Measurements from ENCODE around the gene CCDC157. TPM values are rescaled to one million over a fixed set of nuclear protein-coding genes. Genes with fewer than 3 reads are reported as not detected.

CCDC157 gene
- polyA plus RNA-seq, 1 donor from 2014 or later: 32.2 TPM

DNA sequence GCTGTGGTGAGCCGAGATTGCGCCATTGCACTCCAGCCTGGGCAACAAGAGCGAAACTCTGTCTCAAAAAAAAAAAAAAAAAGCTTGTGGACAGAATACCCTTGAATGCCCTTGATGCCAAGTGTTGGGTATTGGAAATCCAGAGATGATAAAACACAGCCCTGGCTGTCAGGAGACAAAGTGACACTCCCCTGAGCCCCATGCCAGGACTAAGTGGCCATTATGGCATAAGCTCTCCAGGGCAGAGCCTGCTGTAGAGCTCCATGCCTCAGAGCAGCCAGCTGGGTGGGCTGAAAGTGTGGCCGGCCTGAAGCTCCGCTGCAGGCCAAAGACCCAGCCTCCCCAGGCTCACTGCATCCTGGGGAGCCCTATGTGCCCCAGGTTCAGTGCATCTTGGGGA is 25.5 kb downstream of the CCDC157 start:
- H3K9ac ChIP-seq (ENCODE audit: low read length): no peak overlapping the region
- no peaks in the 10 kb centered on the region for H3K79me2 ChIP-seq (replicated peaks; ENCODE audit: insufficient read depth, low read length)
- H3K9me2 ChIP-seq (ENCODE audit: insufficient read depth, low read length): no peaks in the 10 kb centered on the region
- H3K27ac ChIP-seq (ENCODE audit: low read length): no peak overlapping the region
- H3K27me3 ChIP-seq (ENCODE audit: insufficient read depth, low read depth, low read length): no peaks in the 10 kb centered on the region
- TF ChIP-seq RAD21 (conservative IDR thresholded peaks at IDR 0.05): no peak
- no peak for TF ChIP-seq MXI1 (conservative IDR thresholded peaks at IDR 0.05; ENCODE audit: poor library complexity, severe bottlenecking)
- TF ChIP-seq, protein P1, sequence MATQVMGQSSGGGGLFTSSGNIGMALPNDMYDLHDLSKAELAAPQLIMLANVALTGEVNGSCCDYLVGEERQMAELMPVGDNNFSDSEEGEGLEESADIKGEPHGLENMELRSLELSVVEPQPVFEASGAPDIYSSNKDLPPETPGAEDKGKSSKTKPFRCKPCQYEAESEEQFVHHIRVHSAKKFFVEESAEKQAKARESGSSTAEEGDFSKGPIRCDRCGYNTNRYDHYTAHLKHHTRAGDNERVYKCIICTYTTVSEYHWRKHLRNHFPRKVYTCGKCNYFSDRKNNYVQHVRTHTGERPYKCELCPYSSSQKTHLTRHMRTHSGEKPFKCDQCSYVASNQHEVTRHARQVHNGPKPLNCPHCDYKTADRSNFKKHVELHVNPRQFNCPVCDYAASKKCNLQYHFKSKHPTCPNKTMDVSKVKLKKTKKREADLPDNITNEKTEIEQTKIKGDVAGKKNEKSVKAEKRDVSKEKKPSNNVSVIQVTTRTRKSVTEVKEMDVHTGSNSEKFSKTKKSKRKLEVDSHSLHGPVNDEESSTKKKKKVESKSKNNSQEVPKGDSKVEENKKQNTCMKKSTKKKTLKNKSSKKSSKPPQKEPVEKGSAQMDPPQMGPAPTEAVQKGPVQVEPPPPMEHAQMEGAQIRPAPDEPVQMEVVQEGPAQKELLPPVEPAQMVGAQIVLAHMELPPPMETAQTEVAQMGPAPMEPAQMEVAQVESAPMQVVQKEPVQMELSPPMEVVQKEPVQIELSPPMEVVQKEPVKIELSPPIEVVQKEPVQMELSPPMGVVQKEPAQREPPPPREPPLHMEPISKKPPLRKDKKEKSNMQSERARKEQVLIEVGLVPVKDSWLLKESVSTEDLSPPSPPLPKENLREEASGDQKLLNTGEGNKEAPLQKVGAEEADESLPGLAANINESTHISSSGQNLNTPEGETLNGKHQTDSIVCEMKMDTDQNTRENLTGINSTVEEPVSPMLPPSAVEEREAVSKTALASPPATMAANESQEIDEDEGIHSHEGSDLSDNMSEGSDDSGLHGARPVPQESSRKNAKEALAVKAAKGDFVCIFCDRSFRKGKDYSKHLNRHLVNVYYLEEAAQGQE (IDR thresholded peaks at IDR 0.05; ENCODE audit: borderline replicate concordance): no peak
- TF ChIP-seq TAF1 (IDR thresholded peaks at IDR 0.05; ENCODE audit: low read depth): no peak
- TF ChIP-seq POLR2AphosphoS5 (IDR thresholded peaks at IDR 0.05): no peak
- no peak for TF ChIP-seq EP300 (conservative IDR thresholded peaks at IDR 0.05; ENCODE audit: poor library complexity, severe bottlenecking)
- no peak for TF ChIP-seq EZH2 (IDR thresholded peaks at IDR 0.05; ENCODE audit: borderline replicate concordance, insufficient read depth, low read length, poor library complexity, severe bottlenecking)
- no peak for TF ChIP-seq SMC3 (conservative IDR thresholded peaks at IDR 0.05; ENCODE audit: poor library complexity)
- TF ChIP-seq, protein P2, sequence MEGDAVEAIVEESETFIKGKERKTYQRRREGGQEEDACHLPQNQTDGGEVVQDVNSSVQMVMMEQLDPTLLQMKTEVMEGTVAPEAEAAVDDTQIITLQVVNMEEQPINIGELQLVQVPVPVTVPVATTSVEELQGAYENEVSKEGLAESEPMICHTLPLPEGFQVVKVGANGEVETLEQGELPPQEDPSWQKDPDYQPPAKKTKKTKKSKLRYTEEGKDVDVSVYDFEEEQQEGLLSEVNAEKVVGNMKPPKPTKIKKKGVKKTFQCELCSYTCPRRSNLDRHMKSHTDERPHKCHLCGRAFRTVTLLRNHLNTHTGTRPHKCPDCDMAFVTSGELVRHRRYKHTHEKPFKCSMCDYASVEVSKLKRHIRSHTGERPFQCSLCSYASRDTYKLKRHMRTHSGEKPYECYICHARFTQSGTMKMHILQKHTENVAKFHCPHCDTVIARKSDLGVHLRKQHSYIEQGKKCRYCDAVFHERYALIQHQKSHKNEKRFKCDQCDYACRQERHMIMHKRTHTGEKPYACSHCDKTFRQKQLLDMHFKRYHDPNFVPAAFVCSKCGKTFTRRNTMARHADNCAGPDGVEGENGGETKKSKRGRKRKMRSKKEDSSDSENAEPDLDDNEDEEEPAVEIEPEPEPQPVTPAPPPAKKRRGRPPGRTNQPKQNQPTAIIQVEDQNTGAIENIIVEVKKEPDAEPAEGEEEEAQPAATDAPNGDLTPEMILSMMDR (IDR thresholded peaks at IDR 0.05; ENCODE audit: poor library complexity, severe bottlenecking): no peak
- no peaks in the 10 kb centered on the region for H3F3A ChIP-seq (ENCODE audit: insufficient read depth, low read length, poor library complexity, severe bottlenecking)
- no peaks in the 10 kb centered on the region for H4K20me1 ChIP-seq (ENCODE audit: insufficient read depth)
- no peak overlapping the region for H3K4me2 ChIP-seq (ENCODE audit: low read length)
- H3K36me3 ChIP-seq (ENCODE audit: insufficient read depth, low read length): peaks cover 5% of the 10 kb centered on the region
- no peak overlapping the region for H3K4me3 ChIP-seq (ENCODE audit: low read length)
- no peaks in the 10 kb centered on the region for H3K9me3 ChIP-seq (ENCODE audit: low read length)
- H2AFZ ChIP-seq (ENCODE audit: low read depth, low read length): no peak overlapping the region

DNA sequence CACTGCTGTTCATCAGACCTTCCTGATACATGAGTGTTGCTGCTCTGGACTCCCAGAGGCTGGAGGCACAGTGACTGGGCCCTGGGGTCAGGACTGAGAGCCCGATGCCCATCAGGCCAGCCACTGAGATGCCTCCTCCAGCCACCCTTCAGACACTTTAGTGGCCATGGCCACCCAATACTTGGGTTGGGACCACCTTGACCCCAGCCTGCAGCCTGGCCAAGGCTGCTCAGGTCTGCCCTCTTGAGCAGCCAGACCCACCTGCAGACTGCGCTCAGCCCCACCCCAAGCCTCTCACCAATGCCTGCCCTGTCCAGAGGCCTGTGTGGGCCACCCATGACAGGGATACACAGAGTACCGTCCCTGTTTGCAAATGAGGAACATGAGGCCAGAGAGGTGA is 26.3 kb downstream of the CCDC157 start:
- no peak overlapping the region for H2AFZ ChIP-seq (ENCODE audit: low read depth, low read length)
- H3F3A ChIP-seq (ENCODE audit: insufficient read depth, low read length, poor library complexity, severe bottlenecking): no peaks in the 10 kb centered on the region
- H3K27ac ChIP-seq (ENCODE audit: low read length): no peak overlapping the region
- TF ChIP-seq, protein P2 (IDR thresholded peaks at IDR 0.05; ENCODE audit: poor library complexity, severe bottlenecking): no peak
- TF ChIP-seq TAF1 (IDR thresholded peaks at IDR 0.05; ENCODE audit: low read depth) (no peak), EP300 (conservative IDR thresholded peaks at IDR 0.05; ENCODE audit: poor library complexity, severe bottlenecking) (no peak)
- H3K9me2 ChIP-seq (ENCODE audit: insufficient read depth, low read length): no peaks in the 10 kb centered on the region
- no peaks in the 10 kb centered on the region for H3K27me3 ChIP-seq (ENCODE audit: insufficient read depth, low read depth, low read length)
- peaks cover 5% of the 10 kb centered on the region for H3K36me3 ChIP-seq (ENCODE audit: insufficient read depth, low read length)
- H3K9me3 ChIP-seq (ENCODE audit: low read length): no peaks in the 10 kb centered on the region
- no peaks in the 10 kb centered on the region for H4K20me1 ChIP-seq (ENCODE audit: insufficient read depth)
- no peak overlapping the region for H3K4me2 ChIP-seq (ENCODE audit: low read length)
- H3K79me2 ChIP-seq (replicated peaks; ENCODE audit: insufficient read depth, low read length): no peaks in the 10 kb centered on the region
- no peak overlapping the region for H3K4me3 ChIP-seq (ENCODE audit: low read length)
- H3K9ac ChIP-seq (ENCODE audit: low read length): no peak overlapping the region
